Endometrium (tissue), 2 donors: ENCODE results near the gene KCND3.

Experiments
- FAIRE-seq: peaks from 2 replicates; lab custom pipeline; 2012; peaks lifted over from hg19 to GRCh38; lab: Jason Lieb, UNC
- donor health status: control.
- donor health status: control.

The KCND3 gene

GRCh38 chr1:111725192-111725591 lies 264.3 kb downstream of the KCND3 start:
- FAIRE-seq = no peak

DNA sequence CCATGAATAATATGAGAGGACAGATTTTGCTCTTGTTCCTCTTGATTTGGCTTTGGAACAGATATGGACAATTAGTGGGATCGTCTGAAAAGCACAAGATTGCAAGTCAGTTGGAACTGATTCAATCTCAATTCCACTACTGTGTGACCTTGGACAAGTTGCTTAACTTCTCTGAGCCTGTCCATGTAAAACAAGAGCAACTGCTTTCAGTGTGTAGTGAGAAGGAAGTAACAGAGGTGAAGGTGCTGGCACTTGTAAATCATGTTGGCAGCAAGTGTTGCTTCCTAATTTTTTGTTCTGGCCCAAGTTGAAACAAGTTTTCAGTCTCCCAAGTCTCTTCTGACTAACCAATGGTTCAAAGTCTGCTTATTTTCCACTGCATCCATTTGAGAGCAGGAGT lies 265.6 kb downstream of the KCND3 start:
- no peak for FAIRE-seq

- FAIRE-seq = no peak
These were observed 266.2 kb downstream of the KCND3 start for GRCh38 chr1:111723091-111723806.

- no peak for FAIRE-seq
These were observed 268.3 kb downstream of the KCND3 start for GRCh38 chr1:111720977-111721786.
